H1 (cell line): ENCODE data around the gene DCUN1D2.
"Not testable (repeated sequence)": the region's sequence is repeated elsewhere in the genome, so short reads cannot be mapped to it uniquely, and the experiment has no call there.

Experiments
- ASH2L ChIP-seq: fragments of 200-600, 300-600 bp; sonication (generic); IDR thresholded peaks from one replicate; pipeline ENCODE4 v1.7.1; 2017; ENCODE audit warnings: low read length
- BRCA1 ChIP-seq: IDR thresholded peaks from 2 replicates; pipeline ENCODE4 v1.6.1; 2012; ENCODE audit warnings: low read depth, low read length, improper control_type of control experiment
- CEBPB ChIP-seq: IDR thresholded peaks from 2 replicates; pipeline ENCODE4 v1.6.1; 2012; ENCODE audit warnings: low read depth, low read length
- CTCF ChIP-seq, 3 experiments: IDR thresholded peaks; 1 replicate in 2 of 3; 2 replicates in 1 of 3; pipeline versions ENCODE4 v1.5.1 to v1.6.1; 2011; ENCODE audit warnings: low read length in 3 of 3, mild to moderate bottlenecking in 3 of 3, inconsistent platforms in 2 of 3, low read depth in 1 of 3, moderate library complexity in 1 of 3; ENCODE audit not compliant: insufficient read depth in 1 of 3; ENCODE audit errors: control extremely low read depth in 1 of 3
- EZH2 ChIP-seq: fragments of 200-600 bp; sonication (generic); IDR thresholded peaks from 2 replicates; pipeline ENCODE4 v1.7.1; 2012; ENCODE audit warnings: low read depth, mild to moderate bottlenecking, moderate library complexity, low read length, inconsistent platforms; ENCODE audit not compliant: severe bottlenecking
- KDM1A ChIP-seq: fragments of 200-600, 300-600 bp; sonication (generic); IDR thresholded peaks from 2 replicates; pipeline ENCODE4 v1.7.1; 2016; ENCODE audit warnings: mild to moderate bottlenecking, low read length, borderline replicate concordance
- MAFK ChIP-seq: IDR thresholded peaks from 2 replicates; pipeline ENCODE4 v1.6.1; 2012; ENCODE audit warnings: low read depth, mild to moderate bottlenecking, improper control_type of control experiment, low read length
- POLR2A ChIP-seq, 2 experiments: IDR thresholded peaks; 1 replicate in 1 of 2; 2 replicates in 1 of 2; pipeline ENCODE4 v1.6.1; 2011; ENCODE audit warnings: low read depth in 2 of 2, low read length in 2 of 2, mild to moderate bottlenecking in 2 of 2; ENCODE audit errors: control extremely low read depth in 1 of 2
- RAD21 ChIP-seq, 2 experiments: IDR thresholded peaks in 1 of 2; conservative IDR thresholded peaks in 1 of 2; 2 replicates each; pipeline ENCODE4 v1.6.1; 2011; ENCODE audit warnings: low read depth in 2 of 2, low read length in 2 of 2, improper control_type of control experiment in 1 of 2, inconsistent platforms in 1 of 2, mild to moderate bottlenecking in 1 of 2, moderate library complexity in 1 of 2
- RXRA ChIP-seq: IDR thresholded peaks from 2 replicates; pipeline ENCODE4 v1.6.1; 2011; ENCODE audit warnings: low read depth, mild to moderate bottlenecking, low read length, moderate library complexity; ENCODE audit not compliant: insufficient read depth
- SAP30 ChIP-seq: fragments of 300-600 bp; sonication (generic); IDR thresholded peaks from 2 replicates; pipeline ENCODE4 v1.7.1; 2012; ENCODE audit warnings: low read length, moderate library complexity, mild to moderate bottlenecking, inconsistent platforms; ENCODE audit not compliant: insufficient read depth, insufficient replicate concordance
- SIX5 ChIP-seq: IDR thresholded peaks from 2 replicates; pipeline ENCODE4 v1.6.1; 2011; ENCODE audit warnings: mild to moderate bottlenecking, low read depth, low read length
- TCF12 ChIP-seq: IDR thresholded peaks from 2 replicates; pipeline ENCODE4 v1.6.1; 2011; ENCODE audit warnings: low read depth, mild to moderate bottlenecking, low read length
- YY1 ChIP-seq: IDR thresholded peaks from 2 replicates; pipeline ENCODE4 v1.6.1; 2011; ENCODE audit warnings: low read depth, mild to moderate bottlenecking, low read length

GRCh38 chr13:113470635-113471163, 19.8 kb downstream of the DCUN1D2 start:
- not testable (repeated sequence) for TF ChIP-seq CTCF (IDR thresholded peaks at IDR 0.05; ENCODE audit: control extremely low read depth in 1 of 3, insufficient read depth in 1 of 3, low read depth in 1 of 3, low read length in 3 of 3); MAFK; SAP30; POLR2A (IDR thresholded peaks at IDR 0.05; ENCODE audit: control extremely low read depth in 1 of 2, low read depth in 2 of 2, low read length in 2 of 2); SIX5; RXRA; ASH2L; YY1; KDM1A; RAD21 (IDR thresholded peaks at IDR 0.05 in 1 of 2, conservative IDR thresholded peaks at IDR 0.05 in 1 of 2; ENCODE audit: low read depth in 2 of 2, low read length in 2 of 2); EZH2; BRCA1; CEBPB; TCF12
